HG03378 (cell line): ENCODE measurements around the gene KCNMA1.

Experiments
- ATAC-seq: cut with Tn5 transposase; IDR thresholded peaks from one replicate; pipeline ENCODE4 v1.9.1; 2021; ENCODE audit warnings: mild to moderate bottlenecking, moderate library complexity; ENCODE audit not compliant: unreplicated experiment

KCNMA1 gene

DNA sequence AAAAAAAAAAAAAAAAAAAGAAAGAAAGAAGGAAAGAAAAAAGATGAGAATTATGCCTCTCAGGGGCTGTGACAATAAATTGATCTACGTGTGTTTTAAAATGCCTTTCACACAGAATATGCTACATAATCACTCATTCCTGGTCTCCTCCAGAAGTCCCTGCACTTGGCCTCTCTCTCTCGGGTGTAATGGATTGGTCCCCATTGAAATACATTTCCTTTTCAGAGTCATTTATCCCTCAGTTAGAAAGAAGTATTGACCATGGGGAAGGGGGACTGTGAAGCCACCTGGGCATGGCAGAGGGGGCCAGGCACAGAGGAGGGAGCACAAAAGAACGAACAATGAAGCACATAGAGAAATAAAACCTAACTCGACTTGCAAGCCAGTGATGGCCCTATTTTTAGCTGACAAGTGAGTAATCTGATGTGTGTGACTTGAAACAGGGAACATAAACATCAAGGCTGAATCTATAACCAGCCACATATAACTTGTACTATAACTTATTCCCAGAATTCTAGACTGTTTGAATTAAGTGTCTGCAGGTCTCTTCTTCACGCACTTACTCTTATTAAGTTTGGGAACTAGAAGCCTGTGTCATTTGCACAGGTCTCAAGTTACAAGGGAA, 490.8 kb downstream of the KCNMA1 start:
- ATAC-seq: no peak

GRCh38 chr10:77144656-77145055, 493.0 kb downstream of the KCNMA1 start:
- ATAC-seq: no peak

GRCh38 chr10:77139252-77140160, 498.1 kb downstream of the KCNMA1 start:
- no peak for ATAC-seq

- ATAC-seq: no peak
These were observed 499.1 kb downstream of the KCNMA1 start for GRCh38 chr10:77138541-77138940.

DNA sequence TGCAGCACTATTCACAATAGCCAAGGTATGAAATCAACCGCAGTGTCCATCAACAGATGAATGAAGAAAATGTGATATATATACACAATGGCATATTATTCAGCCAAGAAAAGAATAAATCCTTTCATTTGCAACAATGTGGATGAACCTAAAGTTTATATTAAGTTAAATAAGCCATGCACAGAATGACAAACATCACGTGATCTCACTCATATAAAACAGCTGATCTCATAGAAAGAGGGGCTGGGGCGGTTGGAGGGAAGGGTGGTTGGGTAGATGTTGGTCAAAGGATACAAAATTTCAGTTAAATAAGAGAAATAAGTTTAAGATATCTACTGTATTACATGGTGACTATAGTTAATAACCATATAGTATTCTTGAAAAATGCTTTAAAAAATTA, 502.1 kb downstream of the KCNMA1 start:
- no peak for ATAC-seq

DNA sequence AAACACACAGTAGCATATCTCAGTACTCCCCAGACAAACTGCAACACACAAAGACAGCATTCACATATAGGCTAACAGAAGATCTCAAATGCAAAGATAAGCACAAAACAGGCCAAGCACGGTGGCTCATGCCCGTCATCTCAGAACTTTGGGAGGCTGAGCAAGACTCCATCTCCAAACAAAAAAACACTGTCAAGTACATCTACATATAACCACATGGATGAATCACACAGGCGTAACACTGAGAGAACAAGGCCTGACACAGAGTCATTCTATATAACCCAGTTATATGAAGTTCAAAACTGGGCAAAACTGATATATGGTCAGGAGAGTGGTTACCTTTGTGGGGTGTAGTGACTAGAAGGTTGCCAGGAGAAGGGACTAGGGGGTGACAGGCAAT, 506.4 kb downstream of the KCNMA1 start:
- ATAC-seq: no peak

DNA sequence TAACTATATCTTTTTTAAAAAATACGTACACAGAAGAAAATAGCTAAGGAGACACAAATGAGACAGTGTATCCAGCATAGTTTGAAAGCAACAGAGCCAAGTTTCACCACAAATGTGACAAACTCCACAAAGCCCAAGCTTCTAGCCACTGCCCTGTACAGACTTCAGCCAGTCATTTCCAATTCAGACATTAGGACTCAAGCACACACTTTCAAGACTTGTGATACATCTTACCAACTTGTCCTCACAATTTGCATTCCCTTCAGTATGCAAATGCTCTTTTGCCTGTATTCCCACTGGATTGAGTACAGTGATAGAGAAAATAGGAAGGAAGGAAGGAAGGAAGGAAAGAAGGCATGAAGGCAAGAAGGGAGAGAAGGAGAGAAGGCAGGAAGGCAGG, 510.4 kb downstream of the KCNMA1 start:
- ATAC-seq: no peak

DNA sequence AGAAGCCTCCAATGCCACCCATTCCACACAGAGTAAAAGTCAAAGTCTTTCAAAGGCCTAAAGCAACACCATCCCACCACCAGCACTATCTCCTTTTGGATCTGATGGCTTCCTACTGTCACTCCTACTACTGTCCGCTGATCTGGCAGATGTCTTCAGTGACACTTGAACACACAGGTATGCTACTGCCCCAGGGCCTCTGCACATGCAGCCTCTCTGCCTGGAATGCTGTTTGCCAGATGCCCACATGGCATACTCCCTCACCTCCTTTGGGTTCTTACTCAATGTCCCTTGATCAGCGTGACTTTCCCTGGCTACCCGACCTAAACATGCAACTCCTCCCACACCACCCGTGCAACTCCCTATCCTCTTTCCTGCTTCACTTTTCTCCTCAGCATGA, 512.4 kb downstream of the KCNMA1 start:
- ATAC-seq: no peak

DNA sequence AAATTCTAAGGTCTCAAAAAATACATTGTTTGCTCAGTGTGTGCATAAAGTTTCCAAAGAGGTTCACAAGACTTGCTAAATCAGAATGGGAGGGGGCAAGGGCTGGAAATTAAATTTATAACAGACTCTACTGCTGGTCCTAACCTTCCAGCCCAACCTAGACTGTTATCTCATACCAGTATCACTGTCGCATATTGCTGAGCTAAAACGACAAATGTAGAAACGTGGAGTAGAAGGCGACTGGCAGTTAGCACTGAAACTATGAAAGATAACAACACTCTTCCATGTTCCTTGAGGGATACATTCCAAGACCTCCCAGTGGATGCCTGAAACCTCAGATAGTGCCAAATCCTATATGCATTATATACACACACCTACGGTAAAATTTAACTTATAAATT, 514.3 kb downstream of the KCNMA1 start:
- ATAC-seq: no peak

GRCh38 chr10:77121829-77122228, 515.8 kb downstream of the KCNMA1 start:
- ATAC-seq: no peak

DNA sequence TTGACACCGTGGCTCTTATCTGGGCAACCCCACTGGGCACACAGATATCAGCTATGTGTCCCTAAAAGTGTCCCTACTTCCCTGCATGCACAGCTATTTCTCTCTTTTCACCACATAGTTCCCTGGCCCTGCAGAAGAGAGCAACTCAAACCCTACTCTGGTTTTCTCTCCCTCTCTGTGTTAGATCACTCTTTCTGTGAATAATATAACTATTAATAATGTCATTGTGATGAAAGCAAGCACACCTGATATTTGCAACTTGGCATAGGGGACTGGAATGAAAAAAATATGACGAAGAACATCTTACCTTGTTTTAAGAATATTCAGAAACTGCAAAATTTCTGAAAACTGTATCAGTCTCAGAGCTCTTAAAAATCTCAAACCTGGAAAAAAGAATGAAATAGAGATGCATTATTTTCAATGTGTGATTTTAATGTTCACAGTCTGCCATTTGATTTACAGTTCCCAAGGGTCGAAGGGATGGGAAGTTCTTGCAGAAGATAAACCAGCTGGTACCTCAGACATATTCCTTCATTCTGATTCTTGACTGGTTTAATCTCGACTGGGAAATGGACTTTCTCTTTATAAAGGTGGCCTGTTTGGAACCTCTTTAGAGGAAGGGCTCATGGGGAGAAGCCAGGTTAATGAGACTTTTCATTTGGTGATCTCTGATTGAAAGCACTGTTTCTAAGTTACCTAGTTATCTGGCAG, 516.8 kb downstream of the KCNMA1 start:
- ATAC-seq: no peak

DNA sequence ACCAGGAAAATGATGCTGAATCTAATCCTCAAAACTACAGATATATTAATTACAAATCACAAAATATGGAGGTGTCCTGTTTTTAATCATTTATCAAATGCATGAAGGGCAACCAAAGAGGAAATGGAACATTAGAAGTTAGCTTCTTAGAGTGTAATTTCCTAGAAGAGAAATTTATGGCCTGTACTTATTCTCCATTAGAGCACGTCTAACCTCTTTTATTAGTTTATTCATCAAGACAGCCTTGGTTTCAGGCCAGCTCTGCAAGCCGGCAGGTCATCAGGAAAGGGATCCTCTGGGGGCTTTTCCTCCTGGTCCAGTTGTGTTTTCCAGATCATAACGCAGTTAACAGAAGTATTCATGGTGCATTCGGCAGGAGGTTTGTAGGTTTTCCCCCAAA, 517.6 kb downstream of the KCNMA1 start:
- no peak for ATAC-seq

GRCh38 chr10:77118603-77119282, 518.9 kb downstream of the KCNMA1 start:
- ATAC-seq: no peak

DNA sequence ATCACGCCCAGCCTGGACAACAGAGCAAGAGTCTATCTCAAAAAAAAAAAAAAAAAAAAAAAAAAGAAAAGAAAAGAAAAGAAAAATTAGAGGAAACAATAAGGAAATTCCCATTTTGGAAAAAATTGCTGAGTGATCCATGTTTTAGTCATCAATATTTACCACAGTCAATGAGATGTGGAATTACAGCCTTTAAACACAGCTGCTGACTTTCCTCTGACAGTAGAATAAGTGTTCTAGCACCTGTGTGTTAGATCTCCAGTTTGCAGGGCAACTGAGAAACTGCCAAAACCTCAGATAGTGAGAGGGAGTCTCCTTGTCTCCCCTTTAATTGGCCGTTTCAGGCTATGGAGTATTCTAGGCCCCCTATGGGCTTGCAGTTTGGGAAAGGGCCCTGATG, 520.1 kb downstream of the KCNMA1 start:
- ATAC-seq: no peak

DNA sequence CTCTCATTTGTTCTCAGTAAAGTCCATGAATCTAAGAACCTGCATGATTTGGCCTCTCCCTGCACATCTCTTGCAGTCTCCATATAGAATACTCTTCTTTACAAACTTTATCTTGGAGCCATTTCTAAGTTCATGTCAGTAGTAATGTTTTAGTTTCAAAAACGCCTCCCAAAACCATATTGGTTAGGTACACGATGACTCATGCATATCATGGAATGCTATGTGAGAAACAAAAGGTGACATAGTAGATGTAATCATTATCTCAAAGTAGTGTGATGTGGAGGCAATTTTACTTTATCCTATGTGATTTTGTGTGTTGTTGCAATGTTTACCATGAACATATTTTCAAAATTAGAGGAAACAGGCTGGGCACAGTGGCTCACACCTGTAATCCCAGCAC, 520.7 kb downstream of the KCNMA1 start:
- no peak for ATAC-seq

DNA sequence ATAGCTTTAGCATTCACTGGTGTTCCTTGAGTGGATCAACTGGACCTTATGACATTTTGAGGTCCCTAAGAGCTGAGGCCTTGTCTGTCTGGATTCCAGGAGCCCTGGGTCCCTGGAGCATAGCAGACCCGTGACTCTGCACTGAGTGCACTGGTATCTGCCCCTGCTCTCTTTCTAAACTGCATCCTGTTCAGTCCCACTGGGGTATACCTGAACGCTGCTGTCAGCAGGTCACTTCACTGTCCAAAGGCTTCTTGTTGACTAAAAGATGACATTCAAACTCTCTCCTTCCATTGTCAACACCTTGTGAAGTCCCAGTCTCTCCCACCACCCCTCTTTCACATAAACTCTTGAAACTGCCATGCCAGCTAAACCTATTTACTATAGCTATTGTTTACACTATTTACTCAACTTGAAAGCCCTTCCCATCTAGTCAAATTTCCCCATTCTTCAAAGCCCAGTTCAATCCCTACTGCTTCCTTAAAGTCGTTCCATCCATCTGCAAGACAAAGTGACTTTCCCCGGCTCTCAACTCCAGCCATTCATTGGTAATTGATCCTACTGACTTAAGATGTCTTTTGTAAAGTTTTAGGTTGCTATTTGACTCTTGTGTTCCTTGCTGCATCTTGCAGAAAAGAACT, 523.3 kb downstream of the KCNMA1 start:
- no peak for ATAC-seq

DNA sequence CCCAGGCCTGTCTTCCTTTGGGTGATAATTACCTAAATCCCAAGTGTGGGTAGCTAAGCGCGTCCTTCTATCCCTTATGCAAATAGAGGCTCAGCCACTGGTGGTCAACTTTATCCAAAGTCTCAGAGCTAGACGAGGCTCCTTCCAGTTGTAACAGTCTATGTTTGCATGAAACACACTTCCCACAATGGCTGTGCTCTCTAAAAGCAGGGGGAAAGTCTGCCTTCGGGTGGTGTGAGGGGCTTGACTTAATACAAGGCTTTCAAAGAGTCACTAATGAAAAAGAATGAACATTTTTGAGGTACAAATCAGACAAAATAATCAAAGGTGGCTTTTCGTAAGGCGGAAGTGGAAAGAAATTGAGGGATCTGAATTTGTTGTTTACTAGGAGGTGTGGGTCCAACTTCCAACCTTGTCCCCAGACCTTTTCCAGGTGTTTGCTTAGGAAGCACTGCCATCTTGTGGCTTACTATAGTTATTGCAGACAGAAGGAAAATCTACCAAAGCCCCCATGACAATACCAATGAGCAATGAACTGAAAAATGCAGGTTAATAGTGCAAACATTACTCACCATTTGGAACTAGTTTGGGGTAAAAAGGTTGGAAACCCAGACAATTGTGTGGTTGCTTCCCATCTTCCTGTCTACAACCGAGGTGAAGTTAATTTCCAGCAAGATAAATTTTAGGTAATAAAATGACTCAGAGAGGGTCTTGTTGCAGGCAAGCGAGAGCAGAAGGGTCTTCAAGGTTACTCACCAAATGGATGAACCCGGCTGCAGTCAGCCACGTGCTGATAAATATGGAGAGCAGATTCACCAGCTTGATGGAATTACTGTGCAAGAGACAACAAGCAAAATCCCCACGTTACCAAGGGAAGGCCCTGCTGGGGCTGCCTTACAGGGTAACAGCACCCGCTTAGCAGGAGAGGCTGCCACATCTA, 525.7 kb downstream of the KCNMA1 start:
- no peak for ATAC-seq

- ATAC-seq: no peak
These were observed 526.9 kb downstream of the KCNMA1 start for GRCh38 chr10:77110757-77111156.

- ATAC-seq: no peak
These were observed 528.1 kb downstream of the KCNMA1 start for GRCh38 chr10:77109351-77109994.
